ENCODE data around the gene KLHL21. TPM values are rescaled to one million over a fixed set of nuclear protein-coding genes. Genes with fewer than 3 reads are reported as not detected.

KLHL21 gene
- polyA plus RNA-seq, 2 of the 4 experiments (the other 2 are of a cell fraction): 3.3 to 10.5 TPM

DNA sequence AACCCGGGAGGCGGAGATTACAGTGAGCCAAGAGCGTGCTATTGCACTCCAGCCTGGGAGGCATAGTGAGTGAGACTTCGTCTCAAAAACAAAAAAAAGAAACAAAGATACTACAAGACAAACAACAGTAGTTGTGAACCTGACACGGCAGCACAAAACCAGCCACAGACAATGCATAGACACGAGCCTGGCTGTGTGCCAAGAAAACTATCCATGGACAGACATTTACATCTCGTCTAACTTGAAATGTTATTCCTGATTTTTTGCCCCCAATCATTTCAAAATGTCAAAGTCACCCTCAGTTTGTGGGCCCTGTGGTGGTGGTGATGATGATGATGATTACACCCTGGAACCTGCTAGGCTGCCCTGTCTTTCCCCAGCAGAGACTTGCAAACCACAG lies 6.3 kb downstream of the KLHL21 start:
- H3K27ac ChIP-seq: no peak overlapping the region
- H3K9me3 ChIP-seq: no peaks in the 10 kb centered on the region
- no peak for ATAC-seq
- H3K4me2 ChIP-seq: no peak overlapping the region
- TF ChIP-seq FOSB (CRISPR knock-in tag; IDR thresholded peaks at IDR 0.05): no peak
- TF ChIP-seq HDAC2 (IDR thresholded peaks at IDR 0.05): no peak
- TF ChIP-seq, protein P1, sequence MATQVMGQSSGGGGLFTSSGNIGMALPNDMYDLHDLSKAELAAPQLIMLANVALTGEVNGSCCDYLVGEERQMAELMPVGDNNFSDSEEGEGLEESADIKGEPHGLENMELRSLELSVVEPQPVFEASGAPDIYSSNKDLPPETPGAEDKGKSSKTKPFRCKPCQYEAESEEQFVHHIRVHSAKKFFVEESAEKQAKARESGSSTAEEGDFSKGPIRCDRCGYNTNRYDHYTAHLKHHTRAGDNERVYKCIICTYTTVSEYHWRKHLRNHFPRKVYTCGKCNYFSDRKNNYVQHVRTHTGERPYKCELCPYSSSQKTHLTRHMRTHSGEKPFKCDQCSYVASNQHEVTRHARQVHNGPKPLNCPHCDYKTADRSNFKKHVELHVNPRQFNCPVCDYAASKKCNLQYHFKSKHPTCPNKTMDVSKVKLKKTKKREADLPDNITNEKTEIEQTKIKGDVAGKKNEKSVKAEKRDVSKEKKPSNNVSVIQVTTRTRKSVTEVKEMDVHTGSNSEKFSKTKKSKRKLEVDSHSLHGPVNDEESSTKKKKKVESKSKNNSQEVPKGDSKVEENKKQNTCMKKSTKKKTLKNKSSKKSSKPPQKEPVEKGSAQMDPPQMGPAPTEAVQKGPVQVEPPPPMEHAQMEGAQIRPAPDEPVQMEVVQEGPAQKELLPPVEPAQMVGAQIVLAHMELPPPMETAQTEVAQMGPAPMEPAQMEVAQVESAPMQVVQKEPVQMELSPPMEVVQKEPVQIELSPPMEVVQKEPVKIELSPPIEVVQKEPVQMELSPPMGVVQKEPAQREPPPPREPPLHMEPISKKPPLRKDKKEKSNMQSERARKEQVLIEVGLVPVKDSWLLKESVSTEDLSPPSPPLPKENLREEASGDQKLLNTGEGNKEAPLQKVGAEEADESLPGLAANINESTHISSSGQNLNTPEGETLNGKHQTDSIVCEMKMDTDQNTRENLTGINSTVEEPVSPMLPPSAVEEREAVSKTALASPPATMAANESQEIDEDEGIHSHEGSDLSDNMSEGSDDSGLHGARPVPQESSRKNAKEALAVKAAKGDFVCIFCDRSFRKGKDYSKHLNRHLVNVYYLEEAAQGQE (IDR thresholded peaks at IDR 0.05): no peak
- TF ChIP-seq ZSCAN20 (CRISPR knock-in tag; IDR thresholded peaks at IDR 0.05): no peak
- TF ChIP-seq KDM1A (IDR thresholded peaks at IDR 0.05; ENCODE audit: low read depth): no peak
- no peak for TF ChIP-seq CEBPB (IDR thresholded peaks at IDR 0.05)
- no peak for TF ChIP-seq EHF (CRISPR knock-in tag; IDR thresholded peaks at IDR 0.05)
- no peak for FAIRE-seq
- ChIA-PET CTCF (interaction anchor here (1.7 kb wide), 2 partner anchors 12 to 42 kb away, joined by 4 read pairs; partner anchors contain the start of genes NOL9 and TAS1R1), POLR2A (no interaction called here)
- peaks cover 13% of the 10 kb centered on the region; the same call in 2 of the 3 replicates for H3K4me1 ChIP-seq
- H3K4me3 ChIP-seq: no peak overlapping the region
- 77% methylated on average over 7 of the region's 7 CpGs for WGBS (ENCODE audit: missing lambda C conversion rate)
- DNase-seq (ENCODE audit: low read depth in 1 of 2, low spot score in 1 of 2): no peak

DNA sequence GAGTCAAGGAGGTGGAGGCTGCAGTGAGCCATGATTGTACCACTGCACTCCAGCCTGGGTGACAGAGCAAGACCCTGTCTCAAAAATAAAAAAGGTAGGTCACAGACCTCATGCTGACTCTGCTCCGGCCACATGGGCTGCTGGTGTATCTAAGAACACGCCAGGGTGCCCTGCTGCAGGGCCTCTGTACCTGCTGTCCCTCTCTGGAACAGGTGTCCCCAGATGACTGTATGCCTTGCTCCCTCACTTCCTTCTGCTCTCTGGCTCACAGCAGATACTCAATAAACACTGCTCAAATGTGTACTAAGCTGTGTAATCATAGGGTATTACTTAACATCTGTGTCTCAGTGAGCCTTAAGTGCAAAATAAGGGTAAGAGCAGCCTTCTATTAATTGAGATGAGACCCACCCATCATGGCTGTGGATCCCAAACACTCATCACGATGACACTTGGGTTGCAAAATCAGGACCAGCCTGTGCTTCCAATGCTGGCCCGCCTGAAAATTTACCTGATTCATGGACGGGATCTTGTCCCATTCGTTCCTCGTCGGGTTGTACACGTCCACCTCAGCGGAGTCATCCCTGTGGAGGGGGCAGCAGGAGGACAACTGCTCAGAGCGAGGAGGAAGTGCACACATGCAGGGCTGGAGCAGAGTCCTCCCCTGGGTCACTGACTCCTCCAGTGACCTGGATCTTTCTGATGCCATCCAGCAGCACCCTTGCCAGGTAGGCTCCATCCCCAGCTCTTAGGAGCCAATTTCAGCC lies 7.5 kb downstream of the KLHL21 start:
- DNase-seq (ENCODE audit: low read depth in 1 of 2, low spot score in 1 of 2) (no peak), FAIRE-seq (no peak), ATAC-seq (no peak)
- ChIA-PET CTCF (interaction anchor here (1.2 to 1.7 kb wide), 2 partner anchors 11 to 41 kb away, joined by 3 to 4 read pairs; partner anchors contain the start of gene NOL9), POLR2A (no interaction called here)
- H3K27ac ChIP-seq: no peak overlapping the region
- no peak for TF ChIP-seq RAD21 (conservative IDR thresholded peaks at IDR 0.05 in 1 of 2, IDR thresholded peaks at IDR 0.05 in 1 of 2)
- TF ChIP-seq, protein P2, sequence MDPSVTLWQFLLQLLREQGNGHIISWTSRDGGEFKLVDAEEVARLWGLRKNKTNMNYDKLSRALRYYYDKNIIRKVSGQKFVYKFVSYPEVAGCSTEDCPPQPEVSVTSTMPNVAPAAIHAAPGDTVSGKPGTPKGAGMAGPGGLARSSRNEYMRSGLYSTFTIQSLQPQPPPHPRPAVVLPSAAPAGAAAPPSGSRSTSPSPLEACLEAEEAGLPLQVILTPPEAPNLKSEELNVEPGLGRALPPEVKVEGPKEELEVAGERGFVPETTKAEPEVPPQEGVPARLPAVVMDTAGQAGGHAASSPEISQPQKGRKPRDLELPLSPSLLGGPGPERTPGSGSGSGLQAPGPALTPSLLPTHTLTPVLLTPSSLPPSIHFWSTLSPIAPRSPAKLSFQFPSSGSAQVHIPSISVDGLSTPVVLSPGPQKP (IDR thresholded peaks at IDR 0.05; ENCODE audit: low read depth, low read length): no peak
- no peak for TF ChIP-seq CEBPB (IDR thresholded peaks at IDR 0.05)
- no peak for TF ChIP-seq NR3C1 (IDR thresholded peaks at IDR 0.05)
- TF ChIP-seq NFE2L2 (conservative IDR thresholded peaks at IDR 0.05; ENCODE audit: low read length): no peak
- no peak for TF ChIP-seq MAZ (IDR thresholded peaks at IDR 0.05; ENCODE audit: borderline replicate concordance, low read depth, low read length)
- no peak for TF ChIP-seq ZSCAN20 (CRISPR knock-in tag; IDR thresholded peaks at IDR 0.05)
- TF ChIP-seq EHMT2 (IDR thresholded peaks at IDR 0.05; ENCODE audit: low read depth): no peak
- no peak for TF ChIP-seq HOXB13 (CRISPR knock-in tag; IDR thresholded peaks at IDR 0.05; ENCODE audit: low read depth)
- TF ChIP-seq HOXB5 (CRISPR knock-in tag; IDR thresholded peaks at IDR 0.05): no peak
- 94% methylated on average over 11 of the region's 11 CpGs for WGBS (ENCODE audit: missing lambda C conversion rate)
- no peak overlapping the region for H3K4me3 ChIP-seq
- peaks cover 8% of the 10 kb centered on the region; the same call in 2 of the 3 replicates for H3K4me1 ChIP-seq
- H3K4me2 ChIP-seq: no peak overlapping the region
- H3K9me3 ChIP-seq: no peaks in the 10 kb centered on the region

DNA sequence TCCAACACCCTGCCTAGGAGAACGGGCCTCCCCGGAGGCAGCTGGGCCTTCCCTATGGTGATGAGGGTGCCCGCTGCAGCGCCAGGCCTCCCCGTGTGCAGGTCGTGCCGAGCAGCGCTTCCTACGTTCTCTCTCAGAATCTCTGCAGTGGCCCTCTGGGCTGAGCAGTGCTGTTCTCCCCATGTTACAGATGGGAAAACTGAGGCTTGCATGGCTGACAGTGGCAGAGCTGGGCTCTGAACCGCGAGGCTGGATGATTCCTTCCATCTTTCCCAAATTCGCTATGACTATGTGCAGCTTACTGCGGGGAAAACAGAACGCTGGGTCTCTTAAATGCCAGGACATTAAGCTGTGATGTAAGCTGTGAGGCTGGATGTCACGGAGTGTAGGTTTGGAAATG lies 8.9 kb downstream of the KLHL21 start:
- Histone ChIP-seq H3K4me1 (no peaks in the 10 kb centered on the region), H3K9me3 (no peaks in the 10 kb centered on the region), H3K4me2 (no peak overlapping the region), H3K4me3 (no peak overlapping the region), H3K27ac (no peak overlapping the region)
- DNase-seq (ENCODE audit: low read depth in 1 of 2, low spot score in 1 of 2): no peak
- ATAC-seq: no peak
- POLR2A ChIA-PET: no interaction called here
- CTCF ChIA-PET: interaction anchor here (1.0 to 1.2 kb wide), 2 partner anchors 39 to 47 kb away, joined by 3 read pairs; partner anchors contain the start of gene NOL9
- no peak for FAIRE-seq
- TF ChIP-seq SMC3 (IDR thresholded peaks at IDR 0.05) (no peak), POLR2A (IDR thresholded peaks at IDR 0.05; ENCODE audit: low read length) (no peak)
- TF ChIP-seq, protein P3, sequence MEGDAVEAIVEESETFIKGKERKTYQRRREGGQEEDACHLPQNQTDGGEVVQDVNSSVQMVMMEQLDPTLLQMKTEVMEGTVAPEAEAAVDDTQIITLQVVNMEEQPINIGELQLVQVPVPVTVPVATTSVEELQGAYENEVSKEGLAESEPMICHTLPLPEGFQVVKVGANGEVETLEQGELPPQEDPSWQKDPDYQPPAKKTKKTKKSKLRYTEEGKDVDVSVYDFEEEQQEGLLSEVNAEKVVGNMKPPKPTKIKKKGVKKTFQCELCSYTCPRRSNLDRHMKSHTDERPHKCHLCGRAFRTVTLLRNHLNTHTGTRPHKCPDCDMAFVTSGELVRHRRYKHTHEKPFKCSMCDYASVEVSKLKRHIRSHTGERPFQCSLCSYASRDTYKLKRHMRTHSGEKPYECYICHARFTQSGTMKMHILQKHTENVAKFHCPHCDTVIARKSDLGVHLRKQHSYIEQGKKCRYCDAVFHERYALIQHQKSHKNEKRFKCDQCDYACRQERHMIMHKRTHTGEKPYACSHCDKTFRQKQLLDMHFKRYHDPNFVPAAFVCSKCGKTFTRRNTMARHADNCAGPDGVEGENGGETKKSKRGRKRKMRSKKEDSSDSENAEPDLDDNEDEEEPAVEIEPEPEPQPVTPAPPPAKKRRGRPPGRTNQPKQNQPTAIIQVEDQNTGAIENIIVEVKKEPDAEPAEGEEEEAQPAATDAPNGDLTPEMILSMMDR (IDR thresholded peaks at IDR 0.05): no peak
- TF ChIP-seq, protein P4, sequence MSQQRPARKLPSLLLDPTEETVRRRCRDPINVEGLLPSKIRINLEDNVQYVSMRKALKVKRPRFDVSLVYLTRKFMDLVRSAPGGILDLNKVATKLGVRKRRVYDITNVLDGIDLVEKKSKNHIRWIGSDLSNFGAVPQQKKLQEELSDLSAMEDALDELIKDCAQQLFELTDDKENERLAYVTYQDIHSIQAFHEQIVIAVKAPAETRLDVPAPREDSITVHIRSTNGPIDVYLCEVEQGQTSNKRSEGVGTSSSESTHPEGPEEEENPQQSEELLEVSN (IDR thresholded peaks at IDR 0.05; ENCODE audit: borderline replicate concordance, low read depth): no peak
- 93% methylated on average over 11 of the region's 15 CpGs for WGBS (ENCODE audit: missing lambda C conversion rate)

Data from A549 (cell line).